ENCODE data around the gene FHIP1B.

FHIP1B gene

GRCh38 chr11:6214530-6214929, 19.9 kb downstream of the FHIP1B start:
- no peaks in the 10 kb centered on the region for H3K9me3 ChIP-seq (replicated peaks; ENCODE audit: insufficient read depth, low read length)
- H3K27me3 ChIP-seq (replicated peaks; ENCODE audit: insufficient read depth, low read length) = no peaks in the 10 kb centered on the region
- TF ChIP-seq CTCF (IDR thresholded peaks at IDR 0.05; ENCODE audit: low read length) = no peak
- TF ChIP-seq EZH2 (optimal IDR thresholded peaks at IDR 0.05; ENCODE audit: low read depth, low read length) = no peak
- no peak for TF ChIP-seq EZH2phosphoT487 (IDR thresholded peaks at IDR 0.05; ENCODE audit: low read length)
- no peaks in the 10 kb centered on the region for H3F3A ChIP-seq (ENCODE audit: insufficient read depth, low read length)
- H3K36me3 ChIP-seq (replicated peaks; ENCODE audit: insufficient read depth, low read length) = peaks cover 5% of the 10 kb centered on the region; the same call in 1 of the 2 replicates
- no peak overlapping the region for H2AFZ ChIP-seq (ENCODE audit: low read length)
- H4K20me1 ChIP-seq (ENCODE audit: insufficient read depth, low read length) = no peaks in the 10 kb centered on the region
- H3K9me2 ChIP-seq (replicated peaks; ENCODE audit: insufficient read depth, low read length) = no peaks in the 10 kb centered on the region
- H3K4me3 ChIP-seq (ENCODE audit: low read length) = no peak overlapping the region
- H3K27ac ChIP-seq (ENCODE audit: low read length) = no peak overlapping the region
- no peaks in the 10 kb centered on the region for H3K79me2 ChIP-seq (ENCODE audit: low read length)
- H3K4me1 ChIP-seq (ENCODE audit: low read length) = no peaks in the 10 kb centered on the region
- no peak for DNase-seq
- no peak overlapping the region for H3K9ac ChIP-seq (ENCODE audit: low read length)
- no peak overlapping the region for H3K4me2 ChIP-seq (ENCODE audit: low read depth, low read length)

- H3K9me3 ChIP-seq (replicated peaks; ENCODE audit: insufficient read depth, low read length) = no peaks in the 10 kb centered on the region
- no peak overlapping the region for H3K27ac ChIP-seq (ENCODE audit: low read length)
- H3K27me3 ChIP-seq (replicated peaks; ENCODE audit: insufficient read depth, low read length) = no peaks in the 10 kb centered on the region
- H3K4me1 ChIP-seq (ENCODE audit: low read length) = peaks cover 3% of the 10 kb centered on the region; the same call in 1 of the 2 replicates
- H3F3A ChIP-seq (ENCODE audit: insufficient read depth, low read length) = no peaks in the 10 kb centered on the region
- no peak overlapping the region for H3K4me3 ChIP-seq (ENCODE audit: low read length)
- DNase-seq = no peak
- TF ChIP-seq CTCF (IDR thresholded peaks at IDR 0.05; ENCODE audit: low read length) (no peak), EZH2phosphoT487 (IDR thresholded peaks at IDR 0.05; ENCODE audit: low read length) (no peak), EZH2 (optimal IDR thresholded peaks at IDR 0.05; ENCODE audit: low read depth, low read length) (no peak)
- no peaks in the 10 kb centered on the region for H4K20me1 ChIP-seq (ENCODE audit: insufficient read depth, low read length)
- no peak overlapping the region for H3K4me2 ChIP-seq (ENCODE audit: low read depth, low read length)
- peaks cover 5% of the 10 kb centered on the region; the same call in 1 of the 2 replicates for H3K36me3 ChIP-seq (replicated peaks; ENCODE audit: insufficient read depth, low read length)
- H3K9ac ChIP-seq (ENCODE audit: low read length) = no peak overlapping the region
- no peaks in the 10 kb centered on the region for H3K79me2 ChIP-seq (ENCODE audit: low read length)
- no peak overlapping the region for H2AFZ ChIP-seq (ENCODE audit: low read length)
- H3K9me2 ChIP-seq (replicated peaks; ENCODE audit: insufficient read depth, low read length) = no peaks in the 10 kb centered on the region
Measured at GRCh38 chr11:6210274-6210955, 24.0 kb downstream of the FHIP1B start.

- no peaks in the 10 kb centered on the region for H3K9me2 ChIP-seq (replicated peaks; ENCODE audit: insufficient read depth, low read length)
- H3K4me1 ChIP-seq (ENCODE audit: low read length) = peaks cover 9% of the 10 kb centered on the region
- no peaks in the 10 kb centered on the region for H3K27me3 ChIP-seq (replicated peaks; ENCODE audit: insufficient read depth, low read length)
- H2AFZ ChIP-seq (ENCODE audit: low read length) = no peak overlapping the region
- no peak overlapping the region for H3K27ac ChIP-seq (ENCODE audit: low read length)
- H3K36me3 ChIP-seq (replicated peaks; ENCODE audit: insufficient read depth, low read length) = 0 out of 2 replicates have a peak, but pooled peaks cover 5% of the 10 kb centered on the region
- TF ChIP-seq CTCF (IDR thresholded peaks at IDR 0.05; ENCODE audit: low read length) (no peak), EZH2phosphoT487 (IDR thresholded peaks at IDR 0.05; ENCODE audit: low read length) (no peak), EZH2 (optimal IDR thresholded peaks at IDR 0.05; ENCODE audit: low read depth, low read length) (no peak)
- no peak overlapping the region for H3K4me3 ChIP-seq (ENCODE audit: low read length)
- H3K4me2 ChIP-seq (ENCODE audit: low read depth, low read length) = no peak overlapping the region
- no peaks in the 10 kb centered on the region for H3K9me3 ChIP-seq (replicated peaks; ENCODE audit: insufficient read depth, low read length)
- H3K9ac ChIP-seq (ENCODE audit: low read length) = no peak overlapping the region
- DNase-seq = no peak
- H3F3A ChIP-seq (ENCODE audit: insufficient read depth, low read length) = no peaks in the 10 kb centered on the region
- H3K79me2 ChIP-seq (ENCODE audit: low read length) = no peaks in the 10 kb centered on the region
- no peaks in the 10 kb centered on the region for H4K20me1 ChIP-seq (ENCODE audit: insufficient read depth, low read length)
Measured at GRCh38 chr11:6209801-6210200, 24.6 kb downstream of the FHIP1B start.
